Endothelial cell of umbilical vein (primary cell): ENCODE data around the gene ARHGEF33. TPM values are rescaled to one million over a fixed set of nuclear protein-coding genes. Genes with fewer than 3 reads are reported as not detected.

Source experiments
- BruUV-seq: library from RNA; stranded (reverse); fragments of 400-500 nt; replicated peaks from 2 replicates; lab custom pipeline; 2021; lab: Mats Ljungman, UMichigan
- CTCF ChIA-PET: fragments of 300-600, 350-600 bp; sonication (Branson Sonifier 250); formaldehyde crosslinking; loops from one replicate; lab custom pipeline; 2021; ENCODE audit warnings: antibody characterized with exemption, inconsistent platforms; lab: Charles Lee
- POLR2A ChIA-PET: fragments of 300-600, 350-600 bp; sonication (Branson Sonifier 250); formaldehyde crosslinking; loops from one replicate; lab custom pipeline; 2021; ENCODE audit warnings: antibody characterized with exemption, inconsistent platforms; lab: Charles Lee
- DNase-seq: peaks from one replicate; pipeline ENCODE4 v3.0.0-alpha.2; 2011; ENCODE audit warnings: low read depth, low spot score
- FAIRE-seq: peaks from 2 replicates; lab custom pipeline; 2011; peaks lifted over from hg19 to GRCh38; lab: Jason Lieb, UNC
- H2AFZ ChIP-seq: 2 replicates; pipeline ENCODE4 v1.6.0; 2012; ENCODE audit warnings: low read depth, low read length, control low read depth, inconsistent platforms
- H3K27ac ChIP-seq: 2 replicates; pipeline ENCODE4 v1.5.1; 2011; ENCODE audit warnings: low read depth, mild to moderate bottlenecking, control low read depth, low read length, moderate library complexity; ENCODE audit not compliant: insufficient read depth
- H3K27me3 ChIP-seq, 2 experiments: 2 replicates each; pipeline versions ENCODE4 v1.6.0 to v1.6.1; 2011; ENCODE audit warnings: low read length in 2 of 2, mixed read lengths in 1 of 2; ENCODE audit not compliant: control insufficient read depth in 2 of 2, insufficient read depth in 2 of 2
- H3K36me3 ChIP-seq, 2 experiments: 2 replicates in 1 of 2; 3 replicates in 1 of 2; pipeline ENCODE4 v1.5.1; 2011; ENCODE audit warnings: low read length in 2 of 2, mild to moderate bottlenecking in 1 of 2, moderate library complexity in 1 of 2; ENCODE audit not compliant: control insufficient read depth in 2 of 2, insufficient read depth in 2 of 2; ENCODE audit errors: extremely low read depth in 1 of 2
- H3K4me1 ChIP-seq: 3 replicates; pipeline ENCODE4 v1.5.1; 2011; ENCODE audit warnings: mild to moderate bottlenecking, low read length; ENCODE audit not compliant: control insufficient read depth, insufficient read depth; ENCODE audit errors: extremely low read depth
- H3K4me2 ChIP-seq: 2 replicates; pipeline ENCODE4 v1.6.1; 2011; ENCODE audit warnings: low read length, control low read depth, mixed read lengths; ENCODE audit not compliant: insufficient read depth
- H3K4me3 ChIP-seq, 3 experiments: fragments of 200-600 bp in 1 of 3; sonication (generic), shearing (Covaris generic) in 1 of 3; replicated peaks in 1 of 3; 2 replicates each; pipeline ENCODE4 v1.5.1; 2011 to 2016; ENCODE audit warnings: control low read depth in 3 of 3, low read length in 3 of 3, mild to moderate bottlenecking in 2 of 3, inconsistent platforms in 1 of 3, low read depth in 1 of 3, moderate library complexity in 1 of 3; ENCODE audit not compliant: insufficient read depth in 1 of 3
- H3K79me2 ChIP-seq: 2 replicates; pipeline ENCODE4 v1.6.0; 2012; ENCODE audit warnings: low read length, inconsistent platforms; ENCODE audit not compliant: control insufficient read depth, insufficient read depth
- H3K9ac ChIP-seq: replicated peaks from 2 replicates; pipeline ENCODE3; 2011; ENCODE audit warnings: low read length, control low read depth; ENCODE audit not compliant: insufficient read depth; ENCODE audit errors: extremely low read depth
- H3K9me1 ChIP-seq: replicated peaks from 3 replicates; pipeline ENCODE4 v1.6.0; 2011; ENCODE audit warnings: mild to moderate bottlenecking, low read length; ENCODE audit not compliant: control insufficient read depth, insufficient read depth; ENCODE audit errors: extremely low read depth
- H3K9me3 ChIP-seq: replicated peaks from 2 replicates; pipeline ENCODE4 v1.5.1; 2012; ENCODE audit warnings: low read length, inconsistent platforms; ENCODE audit not compliant: control insufficient read depth, insufficient read depth
- H4K20me1 ChIP-seq: replicated peaks from 2 replicates; pipeline ENCODE3; 2011; ENCODE audit warnings: mild to moderate bottlenecking, low read length; ENCODE audit not compliant: control insufficient read depth, insufficient read depth; ENCODE audit errors: extremely low read depth
- EZH2 ChIP-seq: IDR thresholded peaks from 2 replicates; pipeline ENCODE4 v1.6.1; 2012; ENCODE audit warnings: borderline replicate concordance, low read depth, mild to moderate bottlenecking, moderate library complexity, low read length, inconsistent platforms; ENCODE audit not compliant: severe bottlenecking
- FOS ChIP-seq: IDR thresholded peaks from 2 replicates; pipeline ENCODE4 v1.6.1; 2011; ENCODE audit warnings: mild to moderate bottlenecking, low read length, moderate library complexity, borderline replicate concordance; ENCODE audit not compliant: insufficient read depth
- GATA2 ChIP-seq: IDR thresholded peaks from 2 replicates; pipeline ENCODE4 v1.7.0; 2011; ENCODE audit warnings: low read depth, mild to moderate bottlenecking, moderate library complexity, mixed read lengths, low read length; ENCODE audit not compliant: insufficient read length, insufficient read depth
- JUN ChIP-seq: IDR thresholded peaks from 2 replicates; pipeline ENCODE4 v1.6.1; 2011; ENCODE audit warnings: borderline replicate concordance, low read depth; ENCODE audit not compliant: insufficient read length, insufficient read depth
- MYC ChIP-seq: IDR thresholded peaks from one replicate; pipeline ENCODE4 v1.6.1; 2011; ENCODE audit warnings: mild to moderate bottlenecking, low read depth, low read length
- POLR2A ChIP-seq: IDR thresholded peaks from 2 replicates; pipeline ENCODE4 v1.6.1; 2012; ENCODE audit warnings: low read depth, mild to moderate bottlenecking, control low read depth, low read length
- POLR2AphosphoS5 ChIP-seq: IDR thresholded peaks from 2 replicates; pipeline ENCODE4 v1.6.1; 2012; ENCODE audit warnings: low read depth, mild to moderate bottlenecking, control low read depth, low read length, moderate library complexity; ENCODE audit not compliant: insufficient read depth
- dilution Hi-C: fragments of 300-500 bp; cut with MboI; formaldehyde crosslinking; loops from one replicate; pipeline ENCODE4 v1.15.0; 2019; ENCODE audit warnings: low sequenced_read_pairs; ENCODE audit not compliant: extremely low pct_ligation_motif_present
- intact Hi-C: fragments of 100-400 bp; cut with micrococcal nuclease; formaldehyde crosslinking; loops from one replicate; pipeline ENCODE4 v1.10.0; 2022
- polyA plus RNA-seq, 4 experiments: library from polyadenylated mRNA; depleted of rRNA in 3 of 4; stranded (reverse) in 3 of 4; unstranded in 1 of 4; fragments of >200 nt; gene quantifications; 2 replicates each; pipeline versions ENCODE4 v1.2.1 to v1.2.3, GENCODE V29; 2011 to 2012; ENCODE audit warnings: missing spikeins in 1 of 4
- total RNA-seq: library from RNA; stranded (reverse); gene quantifications from 2 replicates; pipeline ENCODE4 v1.2.3, GENCODE V29; 2021
- TF ChIP-seq, protein P1 (sequence below), 2 donors: IDR thresholded peaks; 1 replicate in 1 of 2; 2 replicates in 1 of 2; pipeline ENCODE4 v1.5.1; 2011; ENCODE audit warnings: low read length in 2 of 2, mild to moderate bottlenecking in 2 of 2, moderate library complexity in 2 of 2, control low read depth in 1 of 2, inconsistent platforms in 1 of 2, low read depth in 1 of 2; ENCODE audit not compliant: insufficient read depth in 1 of 2; ENCODE audit errors: extremely low read depth in 1 of 2
- TF ChIP-seq, protein P2 (sequence below): IDR thresholded peaks from 2 replicates; pipeline ENCODE4 v1.6.1; 2011; ENCODE audit not compliant: insufficient read depth, insufficient read length

The ARHGEF33 gene
- total and polyA plus RNA-seq, 2 donors (not counting 3 experiments of a cell fraction or from before 2014, with no cell fraction given), result 0.15 to 0.18 TPM

DNA sequence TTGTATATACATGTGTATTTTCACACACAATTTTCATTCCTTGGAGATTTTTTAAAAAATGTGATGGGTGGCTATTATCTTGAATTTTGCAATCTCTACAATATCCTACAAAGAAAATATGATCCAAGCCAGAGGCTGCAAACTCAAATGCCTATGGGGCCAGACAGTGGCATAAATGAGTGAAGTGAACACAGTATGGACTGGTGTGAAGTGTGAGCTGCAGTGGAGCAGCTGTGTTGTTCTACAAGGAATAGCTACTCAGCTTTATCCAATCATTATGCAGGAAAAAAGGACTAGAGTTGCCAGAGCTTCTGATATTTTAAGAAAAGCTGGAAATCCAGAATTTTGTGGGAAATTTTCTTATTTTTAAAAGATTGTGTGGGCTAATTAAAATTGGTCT lies 62.1 kb downstream of the ARHGEF33 start:
- Histone ChIP-seq H4K20me1 (no peaks in the 10 kb centered on the region), H3K9ac (no peak overlapping the region), H3K79me2 (no peaks in the 10 kb centered on the region), H3K9me1 (no peaks in the 10 kb centered on the region), H3K4me2 (no peak overlapping the region), H3K27ac (no peak overlapping the region), H3K4me3 (no peak overlapping the region), H2AFZ (no peak overlapping the region), H3K4me1 (peaks cover 6% of the 10 kb centered on the region), H3K27me3 (peaks cover 2 to 6% of the 10 kb centered on the region in 2 experiments), H3K36me3 (no peaks in the 10 kb centered on the region), H3K9me3 (no peaks in the 10 kb centered on the region)
- ChIA-PET POLR2A (no interaction called here), CTCF (interaction anchor here (2.2 kb wide), 1 partner anchor 276 kb away, joined by 10 read pairs; no protein-coding TSS in a partner anchor)
- TF ChIP-seq FOS, result no peak
- no peak for TF ChIP-seq JUN
- TF ChIP-seq MYC, result no peak
- TF ChIP-seq, protein P1, sequence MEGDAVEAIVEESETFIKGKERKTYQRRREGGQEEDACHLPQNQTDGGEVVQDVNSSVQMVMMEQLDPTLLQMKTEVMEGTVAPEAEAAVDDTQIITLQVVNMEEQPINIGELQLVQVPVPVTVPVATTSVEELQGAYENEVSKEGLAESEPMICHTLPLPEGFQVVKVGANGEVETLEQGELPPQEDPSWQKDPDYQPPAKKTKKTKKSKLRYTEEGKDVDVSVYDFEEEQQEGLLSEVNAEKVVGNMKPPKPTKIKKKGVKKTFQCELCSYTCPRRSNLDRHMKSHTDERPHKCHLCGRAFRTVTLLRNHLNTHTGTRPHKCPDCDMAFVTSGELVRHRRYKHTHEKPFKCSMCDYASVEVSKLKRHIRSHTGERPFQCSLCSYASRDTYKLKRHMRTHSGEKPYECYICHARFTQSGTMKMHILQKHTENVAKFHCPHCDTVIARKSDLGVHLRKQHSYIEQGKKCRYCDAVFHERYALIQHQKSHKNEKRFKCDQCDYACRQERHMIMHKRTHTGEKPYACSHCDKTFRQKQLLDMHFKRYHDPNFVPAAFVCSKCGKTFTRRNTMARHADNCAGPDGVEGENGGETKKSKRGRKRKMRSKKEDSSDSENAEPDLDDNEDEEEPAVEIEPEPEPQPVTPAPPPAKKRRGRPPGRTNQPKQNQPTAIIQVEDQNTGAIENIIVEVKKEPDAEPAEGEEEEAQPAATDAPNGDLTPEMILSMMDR (IDR thresholded peaks at IDR 0.05; ENCODE audit: extremely low read depth in 1 of 2, insufficient read depth in 1 of 2, low read depth in 1 of 2, low read length in 2 of 2), result no peak
- no peak for TF ChIP-seq POLR2A
- no peak for TF ChIP-seq POLR2AphosphoS5
- no peak for TF ChIP-seq GATA2
- TF ChIP-seq, protein P2, sequence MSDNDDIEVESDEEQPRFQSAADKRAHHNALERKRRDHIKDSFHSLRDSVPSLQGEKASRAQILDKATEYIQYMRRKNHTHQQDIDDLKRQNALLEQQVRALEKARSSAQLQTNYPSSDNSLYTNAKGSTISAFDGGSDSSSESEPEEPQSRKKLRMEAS, result no peak
- no peak for TF ChIP-seq EZH2
- DNase-seq, result no peak
- dilution Hi-C loops (no loop called here), intact Hi-C loops (no loop called here)
- no TSS peak for BruUV-seq
- no peak for FAIRE-seq
